HG03097 (cell line): Measurements from ENCODE around the gene DDC.
"Not testable (repeated sequence)": the region's sequence is repeated elsewhere in the genome, so short reads cannot be mapped to it uniquely, and the experiment has no call there.

Experiments used
- ATAC-seq: cut with Tn5 transposase; IDR thresholded peaks from one replicate; pipeline ENCODE4 v1.9.1; 2021; ENCODE audit not compliant: unreplicated experiment, low FRiP score

Gene DDC

DNA sequence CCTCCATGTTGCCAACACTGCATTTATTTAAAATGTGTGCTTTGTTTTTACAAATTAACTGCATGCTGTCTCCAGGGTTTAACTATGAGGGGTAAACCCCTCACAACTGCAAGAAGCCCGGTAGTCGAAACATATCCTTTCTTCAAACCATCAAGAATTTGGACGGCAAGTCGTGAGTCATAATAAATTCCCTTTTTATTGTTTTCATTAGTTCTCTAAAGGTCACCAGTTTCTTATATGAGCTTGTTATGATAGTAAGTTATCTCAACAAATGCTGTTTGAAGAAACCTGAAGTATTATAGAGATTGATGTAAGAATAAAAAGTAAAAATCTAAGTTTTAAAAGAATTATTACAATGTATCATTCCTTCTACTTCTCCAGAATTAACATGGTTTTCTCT lies 102.8 kb downstream of the DDC start:
- ATAC-seq = no peak

DNA sequence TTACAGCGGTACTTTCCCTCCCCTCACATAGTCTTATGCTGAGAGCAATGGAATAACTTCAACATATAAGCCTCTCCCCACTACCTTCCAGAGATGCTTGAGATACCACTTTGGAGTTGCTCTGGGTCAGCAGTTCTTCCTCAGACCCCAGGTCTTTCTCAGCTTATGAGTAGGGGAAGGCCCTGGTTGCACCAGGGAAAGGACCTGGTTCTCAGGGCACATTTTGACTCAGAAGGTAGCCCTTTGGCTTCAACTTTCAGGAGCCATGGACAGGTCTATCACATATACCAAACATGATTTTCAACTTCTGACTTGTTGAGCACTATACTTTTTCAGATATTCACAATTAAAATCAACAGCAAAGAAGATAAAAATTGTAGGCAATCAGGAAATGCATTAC lies 103.5 kb downstream of the DDC start:
- no peak for ATAC-seq

GRCh38 chr7:50459183-50459582 lies 106.0 kb downstream of the DDC start:
- not testable (repeated sequence) for ATAC-seq

DNA sequence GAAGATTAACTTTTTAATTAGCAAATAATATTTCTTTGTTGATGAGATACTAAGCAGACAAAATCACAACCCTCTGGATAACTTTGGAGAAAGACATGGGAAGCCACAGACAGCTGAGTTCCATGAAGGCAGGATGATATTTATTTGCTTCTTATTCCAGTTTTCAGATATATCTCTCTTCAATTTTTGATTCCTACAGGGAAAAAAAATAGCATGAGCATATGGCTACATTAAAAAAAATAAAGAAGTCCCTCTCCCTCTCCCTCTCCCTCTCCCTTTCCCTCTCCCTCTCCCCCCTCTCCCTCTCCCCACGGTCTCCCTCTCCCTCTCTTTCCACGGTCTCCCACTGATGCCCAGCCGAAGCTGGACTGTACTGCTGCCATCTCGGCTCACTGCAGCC lies 106.6 kb downstream of the DDC start:
- ATAC-seq = not testable (repeated sequence)

- ATAC-seq = no peak
Observed at GRCh38 chr7:50456371-50457123, 108.7 kb downstream of the DDC start.

DNA sequence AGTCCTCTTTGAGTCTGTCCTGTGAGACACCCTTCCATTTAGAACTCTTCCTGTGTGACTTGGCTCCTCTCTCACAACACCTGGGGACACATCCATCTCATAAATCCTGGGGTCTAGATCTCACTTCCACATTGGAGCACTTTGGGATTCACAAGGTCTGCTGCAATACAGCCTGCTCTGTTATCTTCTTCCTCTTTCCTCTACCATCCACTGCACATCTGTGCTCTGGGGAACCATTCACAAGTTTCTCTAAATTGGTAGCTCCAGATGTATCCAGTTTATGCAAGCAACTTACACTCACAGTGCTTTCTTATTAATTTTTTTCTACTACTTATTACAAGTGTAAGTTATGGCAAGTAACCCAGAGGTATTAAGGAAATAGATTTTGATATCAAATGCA lies 109.5 kb downstream of the DDC start:
- no peak for ATAC-seq

DNA sequence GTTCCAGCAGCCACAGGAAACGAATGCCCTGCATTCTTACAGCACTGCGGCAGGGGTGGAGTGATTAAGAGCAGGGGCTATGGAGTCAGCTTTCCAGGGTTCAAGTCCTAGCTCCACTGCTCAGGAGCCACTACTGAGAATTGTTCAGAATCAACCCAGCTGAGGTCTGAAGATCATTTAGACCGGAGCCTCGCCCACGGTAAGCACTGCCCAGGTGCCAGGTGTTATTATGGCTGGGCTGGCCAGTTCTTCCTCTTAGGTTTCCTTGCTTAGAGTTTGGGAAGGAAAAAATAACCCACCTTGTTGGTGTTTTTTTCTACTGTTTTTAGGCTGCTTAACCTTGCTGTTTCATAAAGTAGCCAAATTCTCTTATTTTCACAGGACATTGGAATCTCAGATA lies 110.2 kb downstream of the DDC start:
- no peak for ATAC-seq

- ATAC-seq = peak; percentile 0
Observed at GRCh38 chr7:50450590-50451032, 114.6 kb downstream of the DDC start.

GRCh38 chr7:50449881-50450589 lies 115.2 kb downstream of the DDC start, which contains the start of gene FIGNL1:
Gene FIGNL1 (minus strand): TSS chr7:50450350. CDS start chr7:50447287, 3,063 bp downstream.
- ATAC-seq = peak; percentile 85

DNA sequence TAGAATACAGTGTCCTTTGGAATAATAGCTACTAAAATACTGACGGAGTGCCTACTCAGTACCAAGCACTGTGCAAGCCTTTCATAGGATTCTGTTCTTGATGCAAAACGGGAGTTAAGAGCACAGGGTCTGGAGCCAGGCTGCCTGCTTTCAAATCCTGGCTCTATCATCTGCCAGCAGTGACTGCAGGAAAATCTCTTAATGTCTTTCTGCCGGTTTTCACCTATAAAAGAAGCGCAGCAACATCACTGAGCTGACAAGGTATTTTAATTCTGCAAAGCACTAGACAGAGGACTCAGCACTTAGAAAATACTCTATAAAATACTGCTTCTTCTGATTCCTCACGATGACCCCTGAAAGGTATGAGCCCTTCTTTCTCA lies 115.7 kb downstream of the DDC start:
- ATAC-seq = no peak

DNA sequence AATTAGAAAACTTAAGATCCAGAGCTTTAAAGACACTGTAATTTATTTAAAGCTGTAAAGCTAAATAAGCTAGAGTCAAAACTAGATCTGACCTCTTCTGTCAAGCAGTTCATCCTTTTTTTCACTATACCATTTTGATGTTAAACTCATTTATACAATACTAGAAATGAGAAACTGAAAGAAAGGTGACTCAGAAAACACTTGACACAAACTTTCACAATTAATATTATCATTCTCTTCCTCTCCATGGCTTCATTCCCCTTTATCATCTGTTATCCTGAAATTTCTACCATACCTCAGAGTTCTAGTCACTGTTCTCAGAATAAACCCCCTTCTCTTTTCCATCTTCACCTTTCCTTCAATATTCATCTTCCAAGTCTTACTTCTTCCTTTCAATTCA lies 116.4 kb downstream of the DDC start:
- ATAC-seq = peak; percentile 26

- ATAC-seq = peak; percentile 35
Observed at GRCh38 chr7:50446542-50446960, 118.7 kb downstream of the DDC start.

- no peak for ATAC-seq
Observed at GRCh38 chr7:50436133-50436806, 128.9 kb downstream of the DDC start.

DNA sequence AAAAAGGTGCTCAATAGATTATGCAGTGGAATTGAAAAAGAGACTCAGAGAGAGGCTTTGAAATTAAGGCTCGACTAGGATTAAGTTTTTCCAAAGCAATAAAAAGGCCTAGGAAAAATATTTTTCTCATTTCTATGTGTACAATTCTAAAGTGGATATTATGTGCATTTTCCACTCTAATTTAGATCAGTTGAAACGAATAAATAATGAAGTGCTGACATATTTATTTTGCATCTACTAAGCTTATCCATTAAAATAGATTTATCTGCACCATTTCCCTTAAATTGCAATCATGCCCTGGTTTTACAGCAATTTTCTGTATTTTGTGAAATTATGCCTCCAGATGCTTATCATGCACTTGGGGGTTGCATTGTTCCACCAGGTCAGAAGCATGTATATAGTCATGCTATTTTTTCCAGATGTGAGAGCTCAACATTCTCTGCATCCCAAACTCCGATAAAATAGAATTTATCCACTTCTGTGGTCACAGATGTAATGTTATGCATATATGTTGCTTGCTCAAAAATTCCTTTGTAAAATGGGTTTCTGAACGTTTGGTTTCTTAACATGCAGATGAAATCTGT lies 133.4 kb downstream of the DDC start:
- ATAC-seq = no peak

DNA sequence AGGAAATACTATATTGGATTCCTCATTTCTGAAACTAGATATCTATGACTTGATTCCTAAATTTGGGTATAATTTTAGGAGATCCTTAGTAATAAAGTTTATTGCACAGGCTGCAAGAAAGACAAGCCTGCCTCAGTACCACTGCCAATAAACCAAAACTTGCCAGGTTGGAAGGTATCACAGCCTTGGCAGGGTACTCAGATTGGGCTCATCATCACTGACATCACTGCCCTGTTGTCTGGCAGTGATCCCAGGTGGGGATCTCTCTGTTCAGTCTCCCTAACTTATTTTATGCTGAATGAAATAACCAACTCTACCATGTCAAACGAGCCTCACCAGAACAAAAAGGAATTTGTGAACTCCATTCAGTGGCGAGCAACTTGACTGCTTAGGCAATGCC lies 133.9 kb downstream of the DDC start:
- no peak for ATAC-seq

DNA sequence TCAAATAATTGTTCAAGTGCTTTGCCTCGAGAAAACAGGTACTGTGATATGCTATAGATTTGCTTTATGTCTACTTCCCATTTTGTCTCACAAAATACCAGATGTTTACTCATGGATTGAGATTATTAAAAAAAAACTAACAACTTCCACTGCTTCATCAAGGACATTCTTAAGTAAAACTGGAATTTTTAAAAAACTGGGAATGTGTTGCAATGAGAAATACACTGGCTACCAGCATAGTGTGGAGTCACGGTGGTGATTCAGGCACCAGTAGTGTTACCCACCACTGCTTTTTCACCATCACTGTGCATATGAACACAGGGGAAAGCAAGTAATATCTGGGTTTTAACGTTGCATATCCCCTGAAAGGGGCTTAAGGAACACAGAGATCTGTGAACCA lies 136.3 kb downstream of the DDC start:
- ATAC-seq = no peak

DNA sequence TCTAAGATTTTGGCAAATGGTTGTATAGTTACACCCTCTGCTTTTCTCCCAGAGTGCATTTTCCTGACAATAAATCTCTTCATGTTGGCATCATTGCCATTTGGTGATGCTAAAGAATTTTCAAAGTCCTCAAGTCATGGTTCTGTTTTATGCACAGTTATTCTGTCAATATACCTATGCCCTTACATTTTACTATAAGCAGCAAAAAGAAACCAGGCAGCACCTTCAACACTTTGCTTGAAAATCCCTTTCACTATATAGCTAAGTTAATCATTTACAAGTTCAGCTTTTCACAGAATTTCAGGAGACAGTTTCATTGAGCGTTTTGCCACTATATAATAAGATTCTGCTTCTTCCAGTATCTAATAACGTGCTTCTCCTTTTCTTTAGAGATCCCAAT lies 137.7 kb downstream of the DDC start:
- no peak for ATAC-seq

- no peak for ATAC-seq
Observed at GRCh38 chr7:50426280-50427045, 138.7 kb downstream of the DDC start.

- no peak for ATAC-seq
Observed at GRCh38 chr7:50425318-50425717, 139.9 kb downstream of the DDC start.

DNA sequence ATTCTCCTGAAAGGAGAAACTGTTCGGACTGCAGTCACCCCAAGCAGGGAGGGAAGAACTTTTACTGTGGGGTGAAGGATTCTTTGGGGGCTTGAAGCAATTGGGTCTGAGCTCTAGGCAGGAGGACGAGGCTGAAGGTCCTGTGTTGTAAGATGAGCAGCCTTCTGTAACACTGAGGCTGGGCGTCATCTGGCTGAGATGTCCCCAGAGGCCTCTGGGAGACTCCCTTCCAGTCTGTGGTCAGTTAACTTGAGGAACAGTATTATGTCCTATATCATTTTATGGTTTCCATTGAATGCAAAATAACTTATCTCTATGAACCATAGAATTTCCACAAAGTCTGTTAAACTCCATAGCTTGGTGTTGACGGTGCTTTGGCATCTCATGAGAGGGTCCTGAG lies 141.3 kb downstream of the DDC start:
- ATAC-seq = no peak
